Activated naive CD4-positive, alpha-beta T cell treated with anti-CD3 and anti-CD28 coated beads for 36 hours (primary cell): ENCODE results near the gene POLR3GL. TPM values are rescaled to one million over a fixed set of nuclear protein-coding genes. Genes with fewer than 3 reads are reported as not detected.
"Not testable (repeated sequence)": the region's sequence is repeated elsewhere in the genome, so short reads cannot be mapped to it uniquely, and the experiment has no call there.

Experiments used
- CTCF ChIA-PET: fragments of 350-600 bp; sonication (Branson Sonifier 250); formaldehyde crosslinking; loops from one replicate; lab custom pipeline; 2021; ENCODE audit warnings: antibody characterized with exemption; lab: Charles Lee
- DNase-seq: peaks from one replicate; pipeline ENCODE4 v3.0.0-alpha.2; 2020
- H3K27ac Mint-ChIP-seq: one replicate; pipeline ENCODE4 v1.8.0; 2021; ENCODE audit warnings: mild to moderate bottlenecking, mixed read lengths
- H3K27me3 Mint-ChIP-seq: one replicate; pipeline ENCODE4 v1.8.0; 2021; ENCODE audit warnings: low read depth, mixed read lengths
- H3K36me3 Mint-ChIP-seq: one replicate; pipeline ENCODE4 v1.8.0; 2021; ENCODE audit warnings: low read depth, mixed read lengths
- H3K4me1 Mint-ChIP-seq: one replicate; pipeline ENCODE4 v1.8.0; 2021; ENCODE audit warnings: low read depth, mixed read lengths
- H3K4me3 Mint-ChIP-seq: one replicate; pipeline ENCODE4 v1.8.0; 2021; ENCODE audit warnings: mild to moderate bottlenecking, moderate library complexity, mixed read lengths
- H3K9me3 Mint-ChIP-seq: one replicate; pipeline ENCODE4 v1.8.0; 2021; ENCODE audit warnings: mixed read lengths
- intact Hi-C: fragments of 100-400 bp; cut with micrococcal nuclease; formaldehyde crosslinking; loops from one replicate; pipeline ENCODE4 v1.15.1; 2023
- total RNA-seq, 2 experiments: library from RNA; stranded (reverse); gene quantifications; one replicate each; pipeline ENCODE4 v1.2.3, GENCODE V29; 2021

POLR3GL gene
- total RNA-seq, 2 experiments from 2014 or later = 32.0 to 34.0 TPM

- DNase-seq = peak; percentile 19
- CTCF ChIA-PET = interaction anchor here (0.6 to 2.0 kb wide), 17 partner anchors 9 to 108 kb away, joined by 3 to 14 read pairs (median 5); partner anchors contain the start of genes ANKRD34A, LIX1L, PEX11B and POLR3GL
- no peak overlapping the region for H3K4me3 Mint-ChIP-seq
- H3K36me3 Mint-ChIP-seq = peaks cover 12% of the 10 kb centered on the region
- intact Hi-C loops = loop anchor here (1.0 kb wide), 4 partner anchors 10 to 68 kb away; partner anchors contain the start of genes ANKRD34A, LIX1L, PEX11B and POLR3GL
- no peaks in the 10 kb centered on the region for H3K27me3 Mint-ChIP-seq
- peaks cover 22% of the 10 kb centered on the region for H3K4me1 Mint-ChIP-seq
- no peak overlapping the region for H3K27ac Mint-ChIP-seq
- H3K9me3 Mint-ChIP-seq = no peaks in the 10 kb centered on the region
Measured at GRCh38 chr1:145927916-145928643, 36.4 kb upstream of the POLR3GL start.

- Mint-ChIP-seq H3K4me3 (peak overlapping the region; percentile 53), H3K4me1 (peaks cover 25% of the 10 kb centered on the region)
- CTCF ChIA-PET = interaction anchor here (1.0 kb wide), 1 partner anchor 25 kb away, joined by 3 read pairs; the partner anchor contains the start of gene LIX1L
Measured at GRCh38 chr1:145932522-145933009, 31.9 kb upstream of the POLR3GL start.

GRCh38 chr1:145935708-145936107 is 28.8 kb upstream of the POLR3GL start:
- Mint-ChIP-seq H3K36me3 (peaks cover 13% of the 10 kb centered on the region), H3K9me3 (no peaks in the 10 kb centered on the region), H3K4me1 (peaks cover 20% of the 10 kb centered on the region), H3K27me3 (no peaks in the 10 kb centered on the region), H3K4me3 (no peak overlapping the region), H3K27ac (no peak overlapping the region)
- DNase-seq = no peak
- intact Hi-C loops = no loop called here
- CTCF ChIA-PET = no interaction called here

More at GRCh38 chr1:145932522-145933009, 31.9 kb upstream of the POLR3GL start:
- H3K27me3 Mint-ChIP-seq, H3K9me3 Mint-ChIP-seq, intact Hi-C loops: not testable (repeated sequence)
- Mint-ChIP-seq H3K27ac (peak overlapping the region; percentile 80), H3K36me3 (peaks cover 15% of the 10 kb centered on the region)
- peak; percentile 24 for DNase-seq

- peaks cover 18% of the 10 kb centered on the region for H3K4me1 Mint-ChIP-seq
- no peaks in the 10 kb centered on the region for H3K27me3 Mint-ChIP-seq
- no peak overlapping the region for H3K4me3 Mint-ChIP-seq
- no peaks in the 10 kb centered on the region for H3K9me3 Mint-ChIP-seq
- H3K36me3 Mint-ChIP-seq = peaks cover 9% of the 10 kb centered on the region
- CTCF ChIA-PET = interaction anchor here (0.9 kb wide), 2 partner anchors 22 to 26 kb away, joined by 3 read pairs; partner anchors contain the start of genes ITGA10 and LIX1L
- no peak overlapping the region for H3K27ac Mint-ChIP-seq
- intact Hi-C loops = no loop called here
- DNase-seq = no peak
Measured at GRCh38 chr1:145936247-145936646, 28.2 kb upstream of the POLR3GL start.

- intact Hi-C loops = no loop called here
- CTCF ChIA-PET = no interaction called here
- Mint-ChIP-seq H3K36me3 (peaks cover 10% of the 10 kb centered on the region), H3K27ac (no peak overlapping the region), H3K27me3 (no peaks in the 10 kb centered on the region), H3K4me1 (peaks cover 12% of the 10 kb centered on the region), H3K9me3 (no peaks in the 10 kb centered on the region), H3K4me3 (no peak overlapping the region)
- DNase-seq = no peak
Measured at GRCh38 chr1:145937436-145937835, 27.1 kb upstream of the POLR3GL start.

GRCh38 chr1:145942405-145942804 is 22.1 kb upstream of the POLR3GL start:
- Mint-ChIP-seq H3K27me3 (no peaks in the 10 kb centered on the region), H3K36me3 (peaks cover 19% of the 10 kb centered on the region), H3K9me3 (no peaks in the 10 kb centered on the region), H3K27ac (peak overlapping the region; percentile 66), H3K4me3 (no peak overlapping the region), H3K4me1 (peaks cover 11% of the 10 kb centered on the region)
- CTCF ChIA-PET = no interaction called here
- intact Hi-C loops = no loop called here
- no peak for DNase-seq

GRCh38 chr1:145942871-145943270 is 21.6 kb upstream of the POLR3GL start:
- H3K27ac Mint-ChIP-seq = no peak overlapping the region
- H3K4me1 Mint-ChIP-seq = peaks cover 12% of the 10 kb centered on the region
- intact Hi-C loops = no loop called here
- no peaks in the 10 kb centered on the region for H3K27me3 Mint-ChIP-seq
- H3K36me3 Mint-ChIP-seq = peaks cover 19% of the 10 kb centered on the region
- no peak overlapping the region for H3K4me3 Mint-ChIP-seq
- no peak for DNase-seq
- CTCF ChIA-PET = no interaction called here
- no peaks in the 10 kb centered on the region for H3K9me3 Mint-ChIP-seq

- Mint-ChIP-seq H3K4me3 (no peak overlapping the region), H3K27ac (no peak overlapping the region), H3K27me3 (no peaks in the 10 kb centered on the region), H3K9me3 (no peaks in the 10 kb centered on the region), H3K36me3 (peaks cover 19% of the 10 kb centered on the region), H3K4me1 (peaks cover 19% of the 10 kb centered on the region)
- CTCF ChIA-PET = interaction anchor here (0.7 kb wide), 1 partner anchor 73 kb away, joined by 3 read pairs; no protein-coding TSS in a partner anchor
- intact Hi-C loops = no loop called here
- no peak for DNase-seq
Measured at GRCh38 chr1:145944532-145944931, 20.0 kb upstream of the POLR3GL start.

GRCh38 chr1:145946477-145946986 is 18.0 kb upstream of the POLR3GL start:
- Mint-ChIP-seq H3K27me3 (no peaks in the 10 kb centered on the region), H3K9me3 (no peaks in the 10 kb centered on the region), H3K27ac (no peak overlapping the region), H3K4me3 (no peak overlapping the region), H3K36me3 (peaks cover 21% of the 10 kb centered on the region), H3K4me1 (peaks cover 33% of the 10 kb centered on the region)
- intact Hi-C loops = no loop called here
- no peak for DNase-seq
- CTCF ChIA-PET = interaction anchor here (0.7 kb wide), 1 partner anchor 31 kb away, joined by 3 read pairs; no protein-coding TSS in a partner anchor

- Mint-ChIP-seq H3K36me3 (peaks cover 19% of the 10 kb centered on the region), H3K4me1 (peaks cover 41% of the 10 kb centered on the region), H3K27ac (no peak overlapping the region), H3K9me3 (no peaks in the 10 kb centered on the region), H3K27me3 (no peaks in the 10 kb centered on the region), H3K4me3 (no peak overlapping the region)
- CTCF ChIA-PET = no interaction called here
- DNase-seq = no peak
- intact Hi-C loops = no loop called here
Measured at GRCh38 chr1:145947551-145947950, 16.9 kb upstream of the POLR3GL start.

- CTCF ChIA-PET = interaction anchor here (0.7 to 2.1 kb wide), 2 partner anchors 9 to 22 kb away, joined by 3 to 5 read pairs; partner anchors contain the start of genes LIX1L and RBM8A
- Mint-ChIP-seq H3K27me3 (no peaks in the 10 kb centered on the region), H3K36me3 (peaks cover 16% of the 10 kb centered on the region), H3K27ac (no peak overlapping the region), H3K9me3 (no peaks in the 10 kb centered on the region), H3K4me1 (peaks cover 52% of the 10 kb centered on the region), H3K4me3 (no peak overlapping the region)
- intact Hi-C loops = no loop called here
- DNase-seq = no peak
Measured at GRCh38 chr1:145949219-145949618, 15.3 kb upstream of the POLR3GL start.

GRCh38 chr1:145951526-145951925 is 13.0 kb upstream of the POLR3GL start:
- intact Hi-C loops = no loop called here
- Mint-ChIP-seq H3K9me3 (no peaks in the 10 kb centered on the region), H3K27ac (no peak overlapping the region), H3K27me3 (no peaks in the 10 kb centered on the region), H3K36me3 (peaks cover 9% of the 10 kb centered on the region), H3K4me1 (peaks cover 67% of the 10 kb centered on the region), H3K4me3 (no peak overlapping the region)
- DNase-seq = no peak
- CTCF ChIA-PET = interaction anchor here (0.6 to 0.7 kb wide), 2 partner anchors 10 to 124 kb away, joined by 3 read pairs; no protein-coding TSS in a partner anchor
